22Rv1 (cell line): ENCODE results near the gene TRMT2A.

Source experiments
- ZFX ChIP-seq: fragments of 450-650 bp; IDR thresholded peaks from 2 replicates; pipeline ENCODE4 v1.6.1; 2017; ENCODE audit warnings: antibody characterized with exemption, borderline replicate concordance
- TF ChIP-seq, protein P1 (sequence below): fragments of 450-650 bp; IDR thresholded peaks from 2 replicates; pipeline ENCODE4 v1.5.1; 2017; ENCODE audit warnings: mild to moderate bottlenecking

DNA sequence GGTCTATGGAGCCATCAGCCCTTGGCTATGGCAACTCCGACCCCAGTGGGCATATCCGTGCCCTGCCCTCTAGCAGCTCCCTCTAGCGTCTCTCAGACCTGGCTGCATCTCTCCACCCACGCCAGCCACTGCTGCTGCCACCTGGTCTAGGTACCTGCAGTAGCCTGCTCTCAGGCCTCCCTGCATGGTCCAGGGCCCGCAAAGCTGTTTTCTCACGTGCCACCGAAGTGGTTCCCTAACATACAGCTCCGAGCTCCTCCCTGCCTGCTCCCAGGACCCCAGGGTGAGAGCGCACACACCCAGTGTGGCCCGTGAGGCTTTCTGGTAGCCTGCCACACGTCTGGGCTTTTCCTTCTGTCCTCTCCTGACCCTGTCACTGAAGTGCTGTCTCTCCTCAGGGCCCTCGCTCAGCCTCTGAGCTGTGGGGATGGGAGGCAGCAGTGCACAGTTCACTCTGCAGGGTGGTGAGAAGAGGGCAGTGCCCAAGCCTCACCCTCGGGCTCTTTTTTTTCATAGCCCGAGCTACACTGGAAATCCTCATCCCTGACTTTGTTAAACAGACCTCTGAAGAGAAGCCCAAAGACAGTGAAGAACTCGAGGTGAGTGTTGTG is 22.7 kb downstream of the TRMT2A start:
- TF ChIP-seq, protein P1, sequence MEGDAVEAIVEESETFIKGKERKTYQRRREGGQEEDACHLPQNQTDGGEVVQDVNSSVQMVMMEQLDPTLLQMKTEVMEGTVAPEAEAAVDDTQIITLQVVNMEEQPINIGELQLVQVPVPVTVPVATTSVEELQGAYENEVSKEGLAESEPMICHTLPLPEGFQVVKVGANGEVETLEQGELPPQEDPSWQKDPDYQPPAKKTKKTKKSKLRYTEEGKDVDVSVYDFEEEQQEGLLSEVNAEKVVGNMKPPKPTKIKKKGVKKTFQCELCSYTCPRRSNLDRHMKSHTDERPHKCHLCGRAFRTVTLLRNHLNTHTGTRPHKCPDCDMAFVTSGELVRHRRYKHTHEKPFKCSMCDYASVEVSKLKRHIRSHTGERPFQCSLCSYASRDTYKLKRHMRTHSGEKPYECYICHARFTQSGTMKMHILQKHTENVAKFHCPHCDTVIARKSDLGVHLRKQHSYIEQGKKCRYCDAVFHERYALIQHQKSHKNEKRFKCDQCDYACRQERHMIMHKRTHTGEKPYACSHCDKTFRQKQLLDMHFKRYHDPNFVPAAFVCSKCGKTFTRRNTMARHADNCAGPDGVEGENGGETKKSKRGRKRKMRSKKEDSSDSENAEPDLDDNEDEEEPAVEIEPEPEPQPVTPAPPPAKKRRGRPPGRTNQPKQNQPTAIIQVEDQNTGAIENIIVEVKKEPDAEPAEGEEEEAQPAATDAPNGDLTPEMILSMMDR, result no peak
- no peak for TF ChIP-seq ZFX
